ENCODE measurements around the gene TAF1C.

The TAF1C gene

DNA sequence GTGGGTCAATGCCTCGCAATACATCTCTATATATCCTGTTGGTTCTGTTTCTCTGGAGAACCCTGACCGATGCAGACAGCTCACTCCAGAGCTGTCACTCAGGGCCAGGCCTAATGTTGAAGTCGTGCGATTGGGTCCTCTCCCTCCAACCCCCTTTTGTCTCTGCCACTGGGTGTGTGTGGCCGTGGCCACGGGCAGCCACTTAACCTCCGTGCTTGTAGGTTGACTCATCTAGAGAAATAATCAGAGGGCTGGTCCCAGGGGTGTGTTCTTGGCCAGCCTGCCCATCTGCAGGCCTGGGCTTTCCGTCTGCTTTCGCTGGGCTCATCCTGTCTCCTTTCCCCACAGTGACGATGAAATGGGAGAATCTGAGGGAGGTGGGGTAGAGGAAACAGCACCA lies 11.5 kb upstream of the TAF1C start:
- DNase-seq (ENCODE audit: low spot score): no peak
- TF ChIP-seq, protein P1, sequence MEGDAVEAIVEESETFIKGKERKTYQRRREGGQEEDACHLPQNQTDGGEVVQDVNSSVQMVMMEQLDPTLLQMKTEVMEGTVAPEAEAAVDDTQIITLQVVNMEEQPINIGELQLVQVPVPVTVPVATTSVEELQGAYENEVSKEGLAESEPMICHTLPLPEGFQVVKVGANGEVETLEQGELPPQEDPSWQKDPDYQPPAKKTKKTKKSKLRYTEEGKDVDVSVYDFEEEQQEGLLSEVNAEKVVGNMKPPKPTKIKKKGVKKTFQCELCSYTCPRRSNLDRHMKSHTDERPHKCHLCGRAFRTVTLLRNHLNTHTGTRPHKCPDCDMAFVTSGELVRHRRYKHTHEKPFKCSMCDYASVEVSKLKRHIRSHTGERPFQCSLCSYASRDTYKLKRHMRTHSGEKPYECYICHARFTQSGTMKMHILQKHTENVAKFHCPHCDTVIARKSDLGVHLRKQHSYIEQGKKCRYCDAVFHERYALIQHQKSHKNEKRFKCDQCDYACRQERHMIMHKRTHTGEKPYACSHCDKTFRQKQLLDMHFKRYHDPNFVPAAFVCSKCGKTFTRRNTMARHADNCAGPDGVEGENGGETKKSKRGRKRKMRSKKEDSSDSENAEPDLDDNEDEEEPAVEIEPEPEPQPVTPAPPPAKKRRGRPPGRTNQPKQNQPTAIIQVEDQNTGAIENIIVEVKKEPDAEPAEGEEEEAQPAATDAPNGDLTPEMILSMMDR (IDR thresholded peaks at IDR 0.05; ENCODE audit: extremely low read depth, missing control alignments): no peak

DNA sequence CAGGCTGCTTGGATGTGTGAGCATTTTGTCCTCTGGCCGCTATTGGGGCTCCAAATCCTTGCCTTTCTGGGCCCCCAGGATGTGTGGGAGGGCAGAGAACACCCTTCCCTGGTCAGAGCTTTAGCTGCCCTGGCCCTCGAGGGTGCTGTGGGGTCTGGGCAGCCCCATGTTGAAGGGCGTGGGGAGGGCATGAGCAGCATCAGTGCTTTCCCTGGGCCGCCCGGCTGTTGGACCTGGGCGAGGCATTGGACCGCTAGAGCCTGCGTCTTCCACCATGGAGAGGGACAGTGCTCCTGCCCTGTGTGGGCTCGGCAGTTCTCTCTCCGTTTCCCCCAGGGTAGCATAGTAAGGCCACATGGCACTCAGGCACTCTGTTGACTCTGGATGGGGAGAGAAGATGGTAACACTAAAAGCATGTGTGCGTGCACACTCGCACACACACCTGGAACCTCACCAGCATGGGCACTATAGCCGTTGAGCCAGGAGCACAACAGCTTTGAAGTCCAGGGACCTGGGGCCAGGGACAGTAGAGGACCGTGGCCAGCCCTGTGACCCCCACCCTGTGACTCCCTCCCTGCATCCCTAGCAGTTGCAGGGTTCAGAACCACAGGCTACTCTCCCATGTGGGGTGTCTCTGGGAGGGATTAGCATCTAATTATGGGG lies 10.7 kb upstream of the TAF1C start:
- TF ChIP-seq, protein P1 (IDR thresholded peaks at IDR 0.05; ENCODE audit: extremely low read depth, missing control alignments): no peak
- DNase-seq (ENCODE audit: low spot score): no peak

DNA sequence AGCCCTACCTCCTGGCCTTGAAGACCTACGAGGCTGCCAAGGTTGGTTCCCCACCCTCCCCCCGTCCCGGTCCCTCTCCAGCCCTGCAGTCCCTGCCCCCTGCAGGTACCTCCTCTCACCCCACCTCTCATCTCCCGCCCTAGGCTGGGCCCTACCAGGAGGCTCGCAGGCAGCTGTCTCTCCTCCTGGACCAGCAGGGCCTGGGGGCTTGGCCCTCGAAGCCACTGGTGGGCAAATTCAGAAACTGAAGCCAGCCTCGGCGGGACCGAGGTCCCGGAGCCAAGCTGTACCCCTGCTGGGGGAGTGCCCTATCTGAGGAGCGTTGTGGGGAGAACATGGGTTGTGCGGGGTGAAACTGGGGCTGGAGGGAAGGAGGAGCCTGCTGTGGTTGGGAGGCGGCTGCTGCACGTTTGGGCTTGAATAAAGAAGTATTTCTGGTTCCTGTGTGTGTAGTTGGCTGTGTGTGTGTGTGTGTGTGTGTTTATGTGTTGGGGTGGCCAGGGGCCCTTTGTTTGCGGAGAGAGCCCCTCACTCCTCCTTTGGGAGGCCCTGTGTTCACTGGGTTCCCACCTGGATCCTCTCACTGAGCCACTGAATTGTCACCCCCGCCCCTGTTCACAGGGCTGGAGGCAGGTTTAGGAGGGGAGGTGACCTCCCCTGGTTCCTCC lies 10.0 kb upstream of the TAF1C start:
- TF ChIP-seq, protein P1 (IDR thresholded peaks at IDR 0.05; ENCODE audit: extremely low read depth, missing control alignments): no peak
- no peak for DNase-seq (ENCODE audit: low spot score)

DNA sequence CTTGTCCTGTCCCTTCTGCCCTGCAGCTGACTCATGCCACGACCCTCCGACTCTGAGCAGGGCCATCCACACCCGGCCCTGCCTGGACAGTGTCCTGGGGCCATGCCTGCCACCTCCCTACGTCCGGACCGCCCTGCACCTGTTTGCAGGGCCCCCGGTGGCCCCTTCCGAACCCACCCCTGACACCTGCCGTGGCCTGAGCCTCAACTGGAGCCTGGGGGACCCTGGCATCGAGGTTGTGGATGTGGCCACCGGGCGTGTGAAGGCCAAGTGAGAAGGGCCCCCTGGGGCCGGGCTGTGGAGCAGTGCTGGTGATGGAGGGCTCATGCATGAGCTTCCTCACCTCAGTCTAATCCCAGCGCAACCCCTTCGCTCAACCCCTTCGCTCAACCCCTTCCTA lies 9.2 kb upstream of the TAF1C start:
- TF ChIP-seq, protein P1 (IDR thresholded peaks at IDR 0.05; ENCODE audit: extremely low read depth, missing control alignments): no peak
- DNase-seq (ENCODE audit: low spot score): no peak

DNA sequence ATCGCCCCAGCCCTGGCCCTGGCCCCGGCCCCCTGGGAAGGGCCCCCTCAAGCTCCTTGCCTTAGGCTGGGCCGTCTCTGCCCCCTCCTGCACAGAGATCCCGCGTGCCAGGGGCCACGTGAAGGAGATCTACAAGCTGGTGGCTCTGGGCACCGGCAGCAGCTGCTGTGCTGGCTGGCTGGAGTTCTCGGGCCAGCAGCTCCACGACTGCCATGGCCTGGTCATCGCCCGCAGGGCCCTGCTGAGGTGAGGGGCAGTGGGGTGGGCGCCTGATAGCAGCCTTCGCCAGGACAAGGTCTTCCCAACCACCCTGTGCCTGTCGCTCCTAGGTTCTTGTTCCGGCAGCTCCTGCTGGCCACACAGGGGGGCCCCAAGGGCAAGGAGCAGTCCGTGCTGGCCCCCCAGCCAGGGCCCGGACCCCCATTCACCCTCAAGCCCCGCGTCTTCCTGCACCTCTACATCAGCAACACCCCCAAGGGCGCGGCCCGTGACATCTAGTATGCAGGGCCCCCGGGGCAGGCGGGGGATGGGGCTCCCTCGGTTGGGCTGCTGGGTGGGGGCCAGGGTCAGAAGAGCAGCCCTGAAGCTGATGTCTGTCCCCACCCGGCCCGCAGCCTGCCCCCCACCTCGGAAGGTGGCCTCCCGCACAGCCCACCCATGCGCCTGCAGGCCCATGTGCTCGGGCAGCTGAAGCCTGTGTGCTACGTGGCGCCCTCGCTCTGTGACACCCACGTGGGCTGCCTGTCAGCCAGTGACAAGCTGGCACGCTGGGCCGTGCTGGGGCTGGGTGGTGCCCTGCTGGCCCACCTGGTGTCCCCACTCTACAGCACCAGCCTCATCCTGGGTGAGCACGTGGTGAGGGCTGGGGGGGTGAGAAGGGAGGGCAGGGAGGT lies 8.6 kb upstream of the TAF1C start:
- no peak for DNase-seq (ENCODE audit: low spot score)
- TF ChIP-seq, protein P1 (IDR thresholded peaks at IDR 0.05; ENCODE audit: extremely low read depth, missing control alignments): no peak

GRCh38 chr16:84194470-84195200 lies 7.8 kb upstream of the TAF1C start:
- no peak for DNase-seq (ENCODE audit: low spot score)
- TF ChIP-seq, protein P1 (IDR thresholded peaks at IDR 0.05; ENCODE audit: extremely low read depth, missing control alignments): no peak
